ENCODE data around the gene BMP5.
"Not testable (repeated sequence)": the region's sequence is repeated elsewhere in the genome, so short reads cannot be mapped to it uniquely, and the experiment has no call there.

Gene BMP5

DNA sequence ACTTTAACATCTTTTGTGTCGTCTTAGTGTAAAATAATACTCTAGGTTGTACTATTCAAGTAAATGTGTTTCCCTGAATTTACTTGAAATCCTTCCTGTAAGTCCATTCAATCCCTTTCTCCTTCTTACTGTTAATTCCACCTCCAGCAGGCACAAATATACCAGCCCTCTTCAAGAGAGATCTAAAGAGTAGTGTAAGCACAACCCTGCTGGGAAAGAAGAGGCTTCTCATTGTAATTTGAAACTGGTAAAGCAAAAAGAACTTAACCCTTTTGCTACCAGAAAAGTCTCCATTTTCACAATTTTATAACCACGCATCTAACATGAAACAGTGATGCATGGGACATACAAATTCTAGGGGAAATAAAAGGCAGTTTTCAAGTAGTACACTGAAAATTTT is at the start of gene BMP5:
TSS of gene BMP5 (minus strand) at position 191 of the 400 bp plus-strand sequence. CDS start 725 bp downstream, outside the sequence.
- no peak for DNase-seq

DNA sequence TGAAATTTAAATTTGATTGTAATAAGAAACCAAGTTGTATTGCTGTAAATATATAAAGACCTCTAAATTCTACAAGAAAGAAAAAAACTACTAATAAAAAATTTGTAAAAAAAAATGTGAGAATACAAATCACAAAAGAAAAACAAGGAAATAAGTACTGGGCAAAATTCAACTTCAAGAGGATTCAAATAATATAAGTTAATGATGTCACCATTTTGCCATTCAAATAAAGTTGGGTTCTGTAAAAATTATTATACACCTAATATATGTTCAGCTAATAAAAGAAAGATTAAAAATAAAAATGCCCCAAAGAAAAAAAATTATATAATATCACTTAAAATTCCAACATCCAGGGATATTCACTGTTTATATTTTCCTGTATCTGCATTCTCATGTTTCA is 47.0 kb upstream of the BMP5 start:
- DNase-seq, result no peak

DNA sequence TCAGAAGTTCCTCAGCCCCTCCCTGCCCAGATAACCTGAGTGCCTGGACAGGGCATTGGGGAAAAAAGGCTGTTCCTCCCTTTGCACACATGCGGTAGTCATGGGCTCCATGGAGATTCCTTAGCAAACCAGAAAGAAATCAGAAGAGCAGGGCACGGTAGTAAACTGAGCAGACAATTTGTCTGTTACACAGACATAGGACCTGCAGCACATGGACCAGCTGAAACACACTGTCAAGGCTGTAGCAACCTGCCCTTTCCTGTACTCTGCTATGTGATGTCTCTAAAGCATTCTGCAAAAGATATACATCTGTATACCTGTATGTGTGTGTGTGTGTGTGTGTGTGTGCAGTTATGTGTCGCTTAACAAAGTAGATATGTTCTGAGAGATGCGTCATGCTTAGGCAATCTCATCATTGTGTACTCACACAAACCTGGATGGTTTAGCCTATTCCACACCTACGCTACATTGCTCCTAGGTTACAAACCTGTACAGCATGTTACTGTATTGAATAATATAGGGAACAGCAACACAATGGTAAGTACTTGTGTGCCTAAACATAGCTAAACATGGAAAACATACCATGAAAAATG is 44.4 kb upstream of the BMP5 start:
- no peak for DNase-seq

DNA sequence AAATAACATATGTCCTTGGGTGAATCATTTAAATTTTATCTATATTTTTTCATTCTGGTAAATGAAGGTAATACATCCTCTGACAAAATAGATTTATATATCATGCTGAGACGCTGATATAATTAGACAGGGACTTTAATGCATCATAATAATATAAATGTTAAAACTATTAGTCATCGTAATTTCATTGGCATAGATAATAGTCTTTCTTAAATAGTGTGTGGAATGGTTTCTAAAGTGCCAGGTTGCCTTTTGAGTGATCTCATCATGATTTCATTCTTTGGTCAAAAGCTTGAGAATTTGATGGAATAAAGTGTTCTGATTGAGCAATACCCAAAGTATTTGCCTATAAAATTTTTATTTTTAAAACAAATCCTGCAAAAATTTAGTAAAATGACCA is 43.2 kb upstream of the BMP5 start:
- no peak for DNase-seq

DNA sequence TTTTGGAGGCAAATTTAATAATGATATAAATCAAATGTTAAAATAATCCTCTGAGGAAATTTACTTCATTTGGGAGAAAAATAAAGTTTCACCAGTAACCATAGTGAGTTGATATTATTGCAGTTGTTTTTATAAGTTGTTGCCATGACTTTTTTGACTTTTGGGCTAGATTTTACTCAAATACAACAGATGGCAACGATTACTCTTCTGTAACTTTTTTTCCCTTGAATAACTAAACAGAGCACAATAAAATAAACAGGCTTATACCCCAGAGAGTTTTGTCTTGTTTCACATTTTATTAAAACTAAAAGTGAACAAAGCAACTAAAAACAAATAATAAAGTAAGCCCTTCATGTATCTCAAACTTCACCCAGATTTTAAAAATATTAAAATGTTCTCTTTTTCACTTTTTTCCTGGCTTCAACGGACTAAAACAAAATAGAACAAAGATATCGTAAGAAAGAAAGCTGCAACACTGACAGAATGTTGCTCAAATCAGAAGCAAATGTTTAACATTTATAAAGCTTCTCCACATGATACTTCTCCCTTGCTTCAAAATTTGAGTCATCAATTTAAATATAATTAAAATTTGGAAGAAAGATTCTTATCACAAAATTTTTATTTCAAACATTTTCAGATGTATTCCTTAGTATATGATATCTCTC is 42.5 kb upstream of the BMP5 start:
- no peak for DNase-seq

DNA sequence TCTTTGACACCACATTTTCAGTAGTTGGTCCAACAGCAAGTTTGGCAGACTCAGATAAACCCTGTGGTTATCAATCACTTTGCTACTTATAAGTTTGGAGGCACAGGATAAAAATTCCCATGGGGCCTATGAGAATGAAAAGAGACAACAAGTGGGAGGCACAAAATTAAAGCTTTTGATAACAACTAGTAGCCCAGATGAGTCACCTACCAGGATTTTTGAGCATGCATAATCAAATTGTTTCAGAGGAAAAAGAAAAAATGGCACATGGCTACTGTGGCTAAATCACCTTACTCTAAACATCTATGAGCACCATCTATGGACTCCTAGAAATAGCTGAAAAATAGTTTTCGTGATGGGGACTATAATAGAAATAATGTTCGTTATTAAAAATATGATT is 40.8 kb upstream of the BMP5 start:
- no peak for DNase-seq

DNA sequence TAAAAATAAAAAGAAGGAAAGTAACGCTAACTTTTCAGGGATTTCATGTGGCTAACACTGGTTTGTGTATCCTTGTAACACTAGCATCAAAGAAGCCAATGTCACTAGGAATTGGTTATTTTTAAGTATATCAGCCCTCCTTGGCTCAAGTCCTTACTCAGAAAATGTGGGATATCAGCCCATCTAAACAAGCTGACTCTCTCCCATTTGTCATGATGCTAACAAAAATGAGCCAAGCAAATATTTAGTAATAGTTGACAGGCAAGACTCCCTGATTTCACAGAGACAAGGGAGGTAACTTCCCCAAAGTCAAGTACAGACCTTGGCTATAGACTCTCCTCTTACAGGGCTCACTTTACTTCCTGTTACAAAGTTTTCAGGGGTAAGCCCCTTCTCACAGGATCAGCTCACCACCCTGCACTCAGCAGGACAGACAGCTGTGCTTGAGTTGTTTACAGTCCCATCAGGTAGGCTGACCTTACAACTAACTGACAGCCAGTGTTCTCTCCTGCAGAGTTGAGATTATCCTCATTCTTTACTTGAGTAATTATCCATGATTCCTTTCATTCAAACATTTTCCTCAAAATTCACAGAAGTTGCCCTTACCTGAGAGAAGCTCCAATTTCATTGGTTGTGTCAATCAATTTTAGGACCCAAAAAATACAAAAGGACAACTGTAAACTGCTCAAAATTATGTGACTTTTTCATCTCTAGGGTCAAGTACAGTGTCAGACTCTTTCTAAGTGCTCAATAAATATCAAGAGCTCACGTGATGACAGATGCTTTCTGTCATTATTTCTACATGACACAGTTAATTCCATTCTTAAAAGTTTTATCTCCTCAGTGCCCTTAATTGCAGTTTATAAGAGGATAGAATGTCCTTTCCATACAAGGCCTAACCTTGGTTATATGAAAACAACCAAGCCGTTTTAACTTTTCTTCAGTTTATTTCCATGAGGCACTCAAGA is 38.1 kb upstream of the BMP5 start:
- DNase-seq, result no peak

DNA sequence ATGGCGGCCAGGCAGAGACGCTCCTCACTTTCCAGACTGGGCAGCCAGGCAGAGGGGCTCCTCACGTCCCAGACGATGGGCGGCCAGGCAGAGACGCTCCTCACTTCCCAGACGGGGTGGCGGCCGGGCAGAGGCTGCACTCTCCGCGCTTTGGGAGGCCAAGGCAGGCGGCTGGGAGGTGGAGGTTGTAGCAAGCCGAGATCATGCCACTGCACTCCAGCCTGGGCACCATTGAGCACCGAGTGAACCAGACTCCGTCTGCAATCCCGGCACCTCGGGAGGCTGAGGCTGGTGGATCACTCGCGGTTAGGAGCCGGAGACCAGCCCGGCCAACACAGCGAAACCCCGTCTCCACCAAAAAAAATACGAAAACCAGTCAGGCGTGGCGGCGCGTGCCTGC is 35.1 kb upstream of the BMP5 start:
- DNase-seq, result not testable (repeated sequence)

GRCh38 chr6:55909911-55910310 is 34.5 kb upstream of the BMP5 start:
- not testable (repeated sequence) for DNase-seq

- no peak for DNase-seq
Measured at GRCh38 chr6:55902796-55903195, 27.4 kb upstream of the BMP5 start.

DNA sequence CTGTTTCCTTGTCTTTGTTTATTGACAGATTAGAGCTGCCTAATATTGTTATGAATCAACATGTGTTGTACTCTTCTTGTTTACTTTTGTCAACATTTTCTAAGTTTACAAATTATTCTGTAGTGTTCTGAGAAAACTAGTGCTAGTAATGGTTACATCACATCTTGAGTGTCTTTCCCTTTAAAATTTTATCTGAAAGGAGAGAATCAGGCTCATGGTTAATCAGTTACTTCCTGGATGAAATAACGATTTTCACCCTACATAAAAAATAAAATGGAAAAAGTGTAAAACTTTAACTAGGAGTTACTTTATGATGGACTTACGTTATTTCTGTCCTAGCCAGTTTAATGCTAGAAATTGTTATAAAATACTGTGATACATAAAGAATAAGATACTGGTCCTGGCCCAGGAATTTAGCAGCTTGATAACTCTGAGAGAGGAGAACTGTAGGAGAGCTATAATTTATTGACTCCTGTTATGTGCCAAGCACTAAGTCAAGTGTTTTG is 26.4 kb upstream of the BMP5 start:
- DNase-seq, result no peak

- no peak for DNase-seq
Measured at GRCh38 chr6:55898342-55898741, 23.0 kb upstream of the BMP5 start.

DNA sequence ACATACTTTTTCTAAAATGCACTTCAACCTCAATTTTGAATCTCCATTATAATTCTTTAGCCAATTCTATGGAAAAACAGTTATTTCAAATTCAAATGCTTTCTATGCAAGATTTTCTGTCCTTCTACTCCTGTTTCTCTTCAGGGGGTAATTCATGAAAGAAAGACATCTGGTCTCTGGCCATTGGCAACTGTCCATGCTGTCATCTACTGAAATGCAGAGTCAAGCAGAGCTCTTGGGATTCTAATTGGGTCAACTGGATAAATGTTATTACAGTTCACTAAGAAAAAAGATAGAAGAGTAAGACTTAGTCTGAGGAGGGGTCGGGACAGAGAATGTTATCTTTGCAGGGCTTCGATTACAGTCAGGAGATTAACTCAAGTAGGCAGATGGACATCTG is 22.0 kb upstream of the BMP5 start:
- DNase-seq, result no peak

DNA sequence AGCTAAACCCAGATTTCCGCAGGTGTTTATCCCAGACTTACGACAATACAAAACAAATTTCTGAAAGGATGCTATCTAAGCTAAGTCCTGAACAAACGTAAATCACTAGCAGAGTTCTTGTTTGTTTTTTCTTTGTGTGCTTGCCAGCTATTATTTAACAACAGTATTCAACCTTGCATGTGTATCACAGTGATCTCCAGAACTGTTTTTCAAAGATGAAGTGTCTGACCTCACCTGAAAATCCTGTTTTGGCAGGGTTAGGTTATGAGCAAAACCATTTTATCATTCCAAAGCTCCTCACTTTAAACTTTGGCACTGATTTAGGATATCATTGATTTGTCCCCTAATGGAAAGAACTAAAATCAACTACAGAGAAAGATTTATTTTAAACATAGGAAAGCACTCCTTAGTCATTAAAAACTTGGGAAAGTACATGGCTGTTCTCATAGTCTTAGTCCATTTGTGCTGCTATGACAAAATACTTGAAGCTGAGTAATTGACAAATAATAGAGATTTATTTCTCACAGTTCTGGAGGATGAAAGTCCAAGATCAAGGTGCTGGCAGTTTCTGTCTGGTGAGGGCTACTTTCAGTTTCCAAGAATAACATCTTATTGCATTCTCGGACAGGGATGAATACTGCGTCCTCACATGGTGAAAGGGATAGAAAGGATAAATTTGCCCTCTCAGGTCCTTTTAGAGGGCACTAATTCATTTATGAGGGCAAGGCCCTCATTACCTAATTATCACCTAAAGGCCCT is 20.8 kb upstream of the BMP5 start:
- DNase-seq, result no peak

GRCh38 chr6:55892749-55893357 is 17.5 kb upstream of the BMP5 start:
- DNase-seq, result no peak

GRCh38 chr6:55888917-55889316 is 13.5 kb upstream of the BMP5 start:
- no peak for DNase-seq

GRCh38 chr6:55886185-55886836 is 10.9 kb upstream of the BMP5 start:
- DNase-seq, result no peak

DNA sequence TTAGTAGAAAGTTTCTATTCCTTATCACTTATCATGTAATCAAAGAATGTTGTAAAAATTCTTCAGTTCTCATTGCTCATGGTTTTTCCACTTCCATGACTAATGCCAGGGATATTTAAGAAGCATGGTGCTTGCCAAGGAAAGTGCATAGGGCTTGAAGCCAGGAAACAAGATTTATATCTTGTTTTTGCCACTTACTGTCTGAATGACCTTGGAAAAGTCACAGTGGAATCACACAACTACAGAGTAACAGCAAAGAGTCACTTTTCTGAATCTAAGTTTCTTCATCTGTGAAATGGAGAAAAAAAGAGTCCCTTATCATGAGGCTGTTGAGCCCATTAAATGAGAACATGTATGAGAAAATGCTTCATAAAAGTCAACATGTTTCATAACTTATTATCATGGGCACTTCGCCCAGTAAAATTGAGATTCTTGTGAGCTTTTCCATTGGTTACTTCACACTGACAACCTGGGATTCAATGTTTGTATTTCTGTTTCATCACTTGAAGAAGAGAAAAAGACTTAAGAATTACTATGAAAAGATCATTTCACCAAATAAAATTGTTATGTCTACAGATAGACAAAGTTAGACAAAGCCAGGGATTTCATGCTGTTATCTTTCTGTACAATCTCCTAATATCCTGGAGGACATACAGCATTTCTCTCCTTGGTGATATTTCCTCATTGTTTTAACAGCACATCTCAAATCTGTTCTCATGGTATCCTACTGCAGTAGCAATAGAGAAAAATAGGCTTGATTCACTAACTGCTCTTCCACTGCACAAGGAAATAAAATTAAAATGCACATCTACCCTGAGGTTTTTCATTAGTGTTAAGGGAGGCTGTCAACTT is 7.6 kb upstream of the BMP5 start:
- no peak for DNase-seq

DNA sequence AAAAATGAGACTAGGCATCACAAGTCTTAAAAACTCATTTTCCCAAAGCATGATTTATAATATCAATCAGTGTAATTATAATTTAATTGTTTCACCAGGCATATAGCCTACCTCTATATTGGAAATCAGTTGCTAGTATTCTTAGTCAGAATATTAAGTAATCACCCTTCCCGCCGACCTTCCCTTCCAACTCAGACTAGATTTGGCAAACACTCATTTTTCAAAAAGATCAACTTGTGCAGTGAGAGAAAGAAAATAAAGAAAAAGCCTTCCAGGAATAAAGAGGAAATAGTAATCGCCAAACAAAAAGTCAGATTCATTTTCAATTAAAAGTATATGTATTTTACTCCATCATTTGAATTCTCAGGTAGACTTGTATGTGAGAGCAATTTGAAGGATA is 1.9 kb upstream of the BMP5 start:
- no peak for DNase-seq

DNA sequence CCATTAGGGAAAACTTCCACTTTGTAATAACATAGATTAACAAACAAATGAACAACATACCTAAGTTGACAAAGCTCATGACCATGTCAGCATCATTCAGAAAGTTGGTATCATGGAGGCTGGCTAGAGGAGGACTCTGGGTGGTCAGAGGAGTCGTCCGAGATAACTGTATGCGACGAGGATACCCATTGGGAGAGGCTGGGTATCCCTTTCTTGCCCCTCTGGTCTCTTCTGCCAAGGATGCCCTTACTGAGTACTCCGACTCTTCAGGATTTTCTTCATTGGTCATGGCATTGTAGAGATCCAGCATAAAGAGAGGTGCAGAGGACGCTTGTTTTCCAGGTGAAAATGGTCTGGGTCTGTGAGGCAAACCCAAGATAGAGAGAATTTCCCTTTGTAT is 1.1 kb downstream of the BMP5 start:
- DNase-seq, result no peak

- DNase-seq, result no peak
Measured at GRCh38 chr6:55872866-55873265, 2.5 kb downstream of the BMP5 start.
